ENCODE data around the gene CHMP4A. TPM values are rescaled to one million over a fixed set of nuclear protein-coding genes. Genes with fewer than 3 reads are reported as not detected.
A peak's percentile ranks its signal among the peaks of the same experiment; 100 is the strongest.

Gene CHMP4A
- total and polyA plus RNA-seq, 2 of the 13 experiments (the other 11 are each of a cell fraction or from before 2014, with no cell fraction given) = 83.6 to 113 TPM

GRCh38 chr14:24215495-24216344 lies 2.4 kb upstream of the CHMP4A start, which contains the start of gene MDP1 (continued):
- peak; percentile 100 for TF ChIP-seq CTCF (CRISPR knock-in tag; IDR thresholded peaks at IDR 0.05)
- TF ChIP-seq ZNF136 (CRISPR knock-in tag; IDR thresholded peaks at IDR 0.05; ENCODE audit: low read depth) = no peak; the same call in 1 of the 2 replicates
- TF ChIP-seq YEATS4 (CRISPR knock-in tag; IDR thresholded peaks at IDR 0.05; ENCODE audit: borderline replicate concordance) = peak; percentile 100
- peak; percentile 99 for TF ChIP-seq ZNF713 (CRISPR knock-in tag; IDR thresholded peaks at IDR 0.05)
- peak; percentile 67 for TF ChIP-seq ZBTB37 (CRISPR knock-in tag; IDR thresholded peaks at IDR 0.05)
- TF ChIP-seq ZBTB14 (CRISPR knock-in tag; IDR thresholded peaks at IDR 0.05) = no peak
- TF ChIP-seq MYPOP (CRISPR knock-in tag; IDR thresholded peaks at IDR 0.05) = no peak
- peak; percentile 82 for TF ChIP-seq ZNF143 (CRISPR knock-in tag; IDR thresholded peaks at IDR 0.05)
- TF ChIP-seq ZNF780A (CRISPR knock-in tag; IDR thresholded peaks at IDR 0.05) = peak; percentile 95; the same call in 1 of the 2 replicates
- TF ChIP-seq KAT7 (CRISPR knock-in tag; IDR thresholded peaks at IDR 0.05; ENCODE audit: borderline replicate concordance) = peak; percentile 99
- peak; percentile 99 for TF ChIP-seq ZGPAT (CRISPR knock-in tag; IDR thresholded peaks at IDR 0.05)
- TF ChIP-seq MAFK (conservative IDR thresholded peaks at IDR 0.05 in 1 of 2, IDR thresholded peaks at IDR 0.05 in 1 of 2; ENCODE audit: low read length in 2 of 2) = peak; percentile 6 to 49; a peak in 2 of 4 replicates
- peak; percentile 100 for TF ChIP-seq ZNF383 (CRISPR knock-in tag; IDR thresholded peaks at IDR 0.05; ENCODE audit: borderline replicate concordance)
- TF ChIP-seq GRHL1 (CRISPR knock-in tag; conservative IDR thresholded peaks at IDR 0.05) = no peak
- peak; percentile 93 for TF ChIP-seq ZNF768 (CRISPR knock-in tag; IDR thresholded peaks at IDR 0.05)
- no peak for TF ChIP-seq ZFP36 (IDR thresholded peaks at IDR 0.05; ENCODE audit: borderline replicate concordance, low read depth, low read length, partially characterized antibody)
- TF ChIP-seq SYNCRIP (IDR thresholded peaks at IDR 0.05; ENCODE audit: insufficient read depth, low read depth, low read length) = no peak
- TF ChIP-seq ARNTL (CRISPR knock-in tag; IDR thresholded peaks at IDR 0.05) = peak; percentile 83; the same call in 1 of the 2 replicates
- TF ChIP-seq MAFF (IDR thresholded peaks at IDR 0.05; ENCODE audit: low read depth, low read length) = no peak

Data from HepG2 (cell line).